H9 (cell line): ENCODE data around the gene SLC22A15. TPM values are rescaled to one million over a fixed set of nuclear protein-coding genes. Genes with fewer than 3 reads are reported as not detected.

ENCODE experiments used
- DNase-seq: peaks from one replicate; pipeline ENCODE4 v3.0.0-alpha.2; 2017
- H2AFZ ChIP-seq: one replicate; pipeline ENCODE4 v1.6.1; 2013; ENCODE audit warnings: mild to moderate bottlenecking, low read length, control low read depth, moderate library complexity
- H2AK5ac ChIP-seq: 2 replicates; pipeline ENCODE4 v1.6.1; 2013; ENCODE audit warnings: low read length, control low read depth, mixed read lengths; ENCODE audit not compliant: insufficient read length
- H2BK120ac ChIP-seq: one replicate; pipeline ENCODE4 v1.6.1; 2013; ENCODE audit warnings: low read depth, mild to moderate bottlenecking, low read length, control low read depth, inconsistent platforms; ENCODE audit not compliant: poor library complexity, severe bottlenecking
- H2BK12ac ChIP-seq: 2 replicates; pipeline ENCODE4 v1.6.1; 2013; ENCODE audit warnings: low read length, control low read depth, mixed read lengths, low read depth; ENCODE audit not compliant: insufficient read length
- H2BK15ac ChIP-seq: 2 replicates; pipeline ENCODE4 v1.6.1; 2013; ENCODE audit warnings: low read depth, low read length, control low read depth
- H2BK20ac ChIP-seq: one replicate; pipeline ENCODE4 v1.6.1; 2013; ENCODE audit warnings: low read depth, mild to moderate bottlenecking, low read length, control low read depth, inconsistent platforms; ENCODE audit not compliant: poor library complexity, severe bottlenecking
- H2BK5ac ChIP-seq: 2 replicates; pipeline ENCODE4 v1.6.1; 2013; ENCODE audit warnings: low read length, control low read depth, mixed read lengths; ENCODE audit not compliant: insufficient read length
- H3K14ac ChIP-seq: 2 replicates; pipeline ENCODE4 v1.6.1; 2013; ENCODE audit warnings: low read length, control low read depth; ENCODE audit not compliant: insufficient read depth
- H3K18ac ChIP-seq: 2 replicates; pipeline ENCODE4 v1.6.1; 2013; ENCODE audit warnings: low read depth, mild to moderate bottlenecking, mixed read lengths, low read length, control low read depth; ENCODE audit not compliant: insufficient read length
- H3K23ac ChIP-seq: 2 replicates; pipeline ENCODE4 v1.6.1; 2013; ENCODE audit warnings: low read length, control low read depth, mixed read lengths, low read depth; ENCODE audit not compliant: insufficient read length
- H3K23me2 ChIP-seq: 2 replicates; pipeline ENCODE4 v1.6.1; 2013; ENCODE audit warnings: low read depth, mild to moderate bottlenecking, mixed read lengths, low read length, control low read depth; ENCODE audit not compliant: insufficient read length, poor library complexity, severe bottlenecking
- H3K27ac ChIP-seq: 2 replicates; pipeline ENCODE4 v1.5.1; 2013; ENCODE audit warnings: low read length, control low read depth, mixed read lengths, low read depth; ENCODE audit not compliant: insufficient read length
- H3K27me3 ChIP-seq: 2 replicates; pipeline ENCODE4 v1.6.1; 2013; ENCODE audit warnings: low read length, control low read depth, inconsistent platforms; ENCODE audit not compliant: insufficient read depth
- H3K4ac ChIP-seq: 2 replicates; pipeline ENCODE4 v1.6.1; 2013; ENCODE audit warnings: low read depth, mild to moderate bottlenecking, control low read depth, inconsistent platforms, low read length, moderate library complexity
- H3K4me1 ChIP-seq: 2 replicates; pipeline ENCODE4 v1.6.1; 2013; ENCODE audit warnings: low read length, control low read depth, inconsistent platforms; ENCODE audit not compliant: insufficient read depth
- H3K4me2 ChIP-seq: 2 replicates; pipeline ENCODE4 v1.6.1; 2013; ENCODE audit warnings: low read length, control low read depth, mixed read lengths; ENCODE audit not compliant: insufficient read length, insufficient read depth
- H3K56ac ChIP-seq: 2 replicates; pipeline ENCODE4 v1.6.1; 2013; ENCODE audit warnings: low read depth, mild to moderate bottlenecking, mixed read lengths, low read length, control low read depth; ENCODE audit not compliant: insufficient read length
- H3K79me1 ChIP-seq: 2 replicates; pipeline ENCODE4 v1.6.1; 2013; ENCODE audit warnings: low read depth, mild to moderate bottlenecking, moderate library complexity, low read length, control low read depth, inconsistent platforms; ENCODE audit not compliant: insufficient read depth, poor library complexity, severe bottlenecking
- H3K79me2 ChIP-seq: 2 replicates; pipeline ENCODE4 v1.6.1; 2013; ENCODE audit warnings: low read length, control low read depth, inconsistent platforms; ENCODE audit not compliant: insufficient read depth
- H3K9ac ChIP-seq: 2 replicates; pipeline ENCODE4 v1.6.1; 2013; ENCODE audit warnings: low read length, control low read depth, mixed read lengths; ENCODE audit not compliant: insufficient read length; ENCODE audit errors: extremely low read depth
- H3K9me3 ChIP-seq: one replicate; pipeline ENCODE4 v1.6.1; 2013; ENCODE audit warnings: low read depth, low read length, inconsistent platforms; ENCODE audit not compliant: control insufficient read depth
- H3T11ph ChIP-seq: one replicate; pipeline ENCODE4 v1.6.1; 2013; ENCODE audit warnings: mild to moderate bottlenecking, low read length, control low read depth, inconsistent platforms
- H4K20me1 ChIP-seq: one replicate; pipeline ENCODE4 v1.6.1; 2013; ENCODE audit not compliant: control insufficient read depth, insufficient read length, insufficient read depth
- H4K5ac ChIP-seq: 2 replicates; pipeline ENCODE4 v1.6.1; 2013; ENCODE audit warnings: low read depth, mild to moderate bottlenecking, mixed read lengths, low read length, control low read depth; ENCODE audit not compliant: insufficient read length
- H4K8ac ChIP-seq: replicated peaks from 2 replicates; pipeline ENCODE4 v1.6.1; 2013; ENCODE audit warnings: low read length, control low read depth, mixed read lengths, low read depth; ENCODE audit not compliant: insufficient read length
- H4K91ac ChIP-seq: 2 replicates; pipeline ENCODE4 v1.6.1; 2013; ENCODE audit warnings: low read depth, mild to moderate bottlenecking, moderate library complexity, mixed read lengths, low read length, control low read depth; ENCODE audit not compliant: insufficient read length
- H3K27ac Mint-ChIP-seq, 3 experiments: 2 replicates in 2 of 3; 3 replicates in 1 of 3; pipeline ENCODE4 v1.8.0; 2020 to 2021; ENCODE audit warnings: mixed read lengths in 3 of 3, mild to moderate bottlenecking in 1 of 3, moderate library complexity in 1 of 3
- H3K27me3 Mint-ChIP-seq: 2 replicates; pipeline ENCODE4 v1.8.0; 2021; ENCODE audit warnings: low read depth, mild to moderate bottlenecking, moderate library complexity, mixed read lengths
- H3K36me3 Mint-ChIP-seq, 3 experiments: 2 replicates in 2 of 3; 3 replicates in 1 of 3; pipeline ENCODE4 v1.8.0; 2020 to 2021; ENCODE audit warnings: low read depth in 3 of 3, mixed read lengths in 3 of 3; ENCODE audit not compliant: insufficient read depth in 1 of 3
- H3K4me1 Mint-ChIP-seq, 2 experiments: 2 replicates each; pipeline ENCODE4 v1.8.0; 2020; ENCODE audit warnings: mixed read lengths in 2 of 2
- H3K4me3 Mint-ChIP-seq, 2 experiments: 2 replicates in 1 of 2; 3 replicates in 1 of 2; pipeline ENCODE4 v1.8.0; 2020 to 2021; ENCODE audit warnings: mild to moderate bottlenecking in 2 of 2, mixed read lengths in 2 of 2, moderate library complexity in 1 of 2
- H3K9me3 Mint-ChIP-seq, 2 experiments: 2 replicates in 1 of 2; 3 replicates in 1 of 2; pipeline ENCODE4 v1.8.0; 2020; ENCODE audit warnings: mild to moderate bottlenecking in 2 of 2, mixed read lengths in 2 of 2, moderate library complexity in 1 of 2
- CTCF ChIP-seq: fragments of 200-600 bp; sonication (generic); conservative IDR thresholded peaks from 3 replicates; pipeline ENCODE4 v1.8.0; 2021; ENCODE audit warnings: antibody characterized with exemption, mild to moderate bottlenecking
- WGBS: extraction: QIAGEN DNeasy Blood & Tissue Kit; methylation state at CpG from one replicate; pipeline ENCODE4 v1.1.7; 2013; ENCODE audit warnings: missing lambda C conversion rate, low lambda C conversion rate, mixed read lengths; ENCODE audit not compliant: insufficient read length; ENCODE audit errors: extremely low coverage; 5-methylcytosine and 5-hydroxymethylcytosine counted together
- total RNA-seq: library from RNA; stranded (reverse); gene quantifications from 2 replicates; pipeline ENCODE4 v1.2.1, GENCODE V29; 2021

SLC22A15 gene
- total RNA-seq, 1 experiment from 2014 or later: 3.2 TPM

GRCh38 chr1:115955228-115955627 lies 21.1 kb upstream of the SLC22A15 start:
- peaks cover 10% of the 10 kb centered on the region; the same call in 1 of the 2 replicates for H3K4me1 ChIP-seq
- no peak overlapping the region for H3K14ac ChIP-seq
- H3K4me1 Mint-ChIP-seq: peaks cover 39 to 44% of the 10 kb centered on the region in 2 experiments
- H3K79me1 ChIP-seq: no peaks in the 10 kb centered on the region
- no peak overlapping the region for H2BK15ac ChIP-seq
- no peak overlapping the region for H3K4me2 ChIP-seq
- DNase-seq: no peak
- no peak overlapping the region for H3K9ac ChIP-seq
- H2AK5ac ChIP-seq: no peak overlapping the region
- no peak overlapping the region for H4K5ac ChIP-seq
- no peak overlapping the region for H3K4ac ChIP-seq
- H2BK20ac ChIP-seq: no peak overlapping the region
- no peak overlapping the region for H2BK12ac ChIP-seq
- no peak overlapping the region for H4K8ac ChIP-seq
- no peak for TF ChIP-seq CTCF
- H3K23me2 ChIP-seq: no peaks in the 10 kb centered on the region
- H3K27me3 ChIP-seq: no peaks in the 10 kb centered on the region
- H3K23ac ChIP-seq: no peak overlapping the region
- WGBS: no CpG with 5 or more reads among the region's 1 CpG
- no peaks in the 10 kb centered on the region for H3K9me3 ChIP-seq
- 0 out of 7 replicates have a peak overlapping the region, but pooled peaks of 1 of the 3 experiments have one; percentile 12 for H3K27ac Mint-ChIP-seq
- H3K79me2 ChIP-seq: no peaks in the 10 kb centered on the region
- H4K91ac ChIP-seq: no peak overlapping the region
- no peaks in the 10 kb centered on the region for H3K27me3 Mint-ChIP-seq
- no peak overlapping the region for H3T11ph ChIP-seq
- H2BK5ac ChIP-seq: no peak overlapping the region
- H3K4me3 Mint-ChIP-seq: no peak overlapping the region
- H3K9me3 Mint-ChIP-seq: no peaks in the 10 kb centered on the region
- no peak overlapping the region for H3K18ac ChIP-seq
- H2AFZ ChIP-seq: no peak overlapping the region
- H2BK120ac ChIP-seq: no peak overlapping the region
- H4K20me1 ChIP-seq: no peaks in the 10 kb centered on the region
- no peak overlapping the region for H3K27ac ChIP-seq
- no peaks in the 10 kb centered on the region; a peak in 1 of 7 replicates for H3K36me3 Mint-ChIP-seq
- H3K56ac ChIP-seq: no peak overlapping the region
